Measurements from ENCODE around the gene WDR70.
"Not testable (repeated sequence)": the region's sequence is repeated elsewhere in the genome, so short reads cannot be mapped to it uniquely, and the experiment has no call there.

The WDR70 gene

GRCh38 chr5:37511646-37512045 lies 132.5 kb downstream of the WDR70 start:
- Histone ChIP-seq H3K79me2 (ENCODE audit: insufficient read depth, low read depth) (no peaks in the 10 kb centered on the region), H3K4me1 (ENCODE audit: low read depth, poor library complexity, severe bottlenecking) (no peaks in the 10 kb centered on the region), H2AFZ (ENCODE audit: low read depth) (no peak overlapping the region), H3K4me2 (no peak overlapping the region), H3K36me3 (ENCODE audit: insufficient read depth) (no peaks in the 10 kb centered on the region), H3K4me3 (IDR thresholded peaks at IDR 0.05; ENCODE audit: insufficient read depth, low read depth, low read length) (no peak overlapping the region), H3K27ac (no peak overlapping the region), H3K27me3 (ENCODE audit: insufficient read depth, low read depth) (no peaks in the 10 kb centered on the region), H4K20me1 (ENCODE audit: insufficient read depth) (no peaks in the 10 kb centered on the region), H3K9ac (no peak overlapping the region)
- TF ChIP-seq, protein P1, sequence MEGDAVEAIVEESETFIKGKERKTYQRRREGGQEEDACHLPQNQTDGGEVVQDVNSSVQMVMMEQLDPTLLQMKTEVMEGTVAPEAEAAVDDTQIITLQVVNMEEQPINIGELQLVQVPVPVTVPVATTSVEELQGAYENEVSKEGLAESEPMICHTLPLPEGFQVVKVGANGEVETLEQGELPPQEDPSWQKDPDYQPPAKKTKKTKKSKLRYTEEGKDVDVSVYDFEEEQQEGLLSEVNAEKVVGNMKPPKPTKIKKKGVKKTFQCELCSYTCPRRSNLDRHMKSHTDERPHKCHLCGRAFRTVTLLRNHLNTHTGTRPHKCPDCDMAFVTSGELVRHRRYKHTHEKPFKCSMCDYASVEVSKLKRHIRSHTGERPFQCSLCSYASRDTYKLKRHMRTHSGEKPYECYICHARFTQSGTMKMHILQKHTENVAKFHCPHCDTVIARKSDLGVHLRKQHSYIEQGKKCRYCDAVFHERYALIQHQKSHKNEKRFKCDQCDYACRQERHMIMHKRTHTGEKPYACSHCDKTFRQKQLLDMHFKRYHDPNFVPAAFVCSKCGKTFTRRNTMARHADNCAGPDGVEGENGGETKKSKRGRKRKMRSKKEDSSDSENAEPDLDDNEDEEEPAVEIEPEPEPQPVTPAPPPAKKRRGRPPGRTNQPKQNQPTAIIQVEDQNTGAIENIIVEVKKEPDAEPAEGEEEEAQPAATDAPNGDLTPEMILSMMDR (conservative IDR thresholded peaks at IDR 0.05; ENCODE audit: low read depth, low read length) = no peak

GRCh38 chr5:37514946-37515345 lies 135.8 kb downstream of the WDR70 start:
- H4K20me1 ChIP-seq (ENCODE audit: insufficient read depth) = no peaks in the 10 kb centered on the region
- no peak overlapping the region for H2AFZ ChIP-seq (ENCODE audit: low read depth)
- no peak overlapping the region for H3K27ac ChIP-seq
- no peak overlapping the region for H3K4me3 ChIP-seq (IDR thresholded peaks at IDR 0.05; ENCODE audit: insufficient read depth, low read depth, low read length)
- no peaks in the 10 kb centered on the region for H3K4me1 ChIP-seq (ENCODE audit: low read depth, poor library complexity, severe bottlenecking)
- H3K4me2 ChIP-seq = no peak overlapping the region
- no peak overlapping the region for H3K9ac ChIP-seq
- no peaks in the 10 kb centered on the region for H3K27me3 ChIP-seq (ENCODE audit: insufficient read depth, low read depth)
- no peaks in the 10 kb centered on the region; the same call in 1 of the 2 replicates for H3K36me3 ChIP-seq (ENCODE audit: insufficient read depth)
- no peaks in the 10 kb centered on the region for H3K79me2 ChIP-seq (ENCODE audit: insufficient read depth, low read depth)
- TF ChIP-seq, protein P1 (conservative IDR thresholded peaks at IDR 0.05; ENCODE audit: low read depth, low read length) = no peak

DNA sequence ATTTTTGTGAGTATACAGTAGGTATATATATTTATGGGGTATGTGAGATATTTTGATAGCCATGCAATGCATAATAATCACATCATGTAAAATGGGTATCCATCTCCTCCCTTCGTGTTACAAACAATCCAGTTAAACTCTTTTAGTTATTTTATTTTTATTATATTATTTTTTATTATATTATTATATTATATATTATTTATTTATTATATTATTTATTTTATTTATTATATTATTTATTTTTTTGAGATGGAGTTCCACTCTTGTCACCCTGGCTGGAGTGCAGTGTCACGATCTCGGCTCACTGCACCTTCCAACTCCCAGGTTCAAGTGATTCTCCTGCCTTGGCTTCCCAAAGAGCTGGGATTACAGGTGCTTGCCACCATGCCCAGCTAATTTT lies 138.6 kb downstream of the WDR70 start:
- no peak overlapping the region for H3K4me3 ChIP-seq (IDR thresholded peaks at IDR 0.05; ENCODE audit: insufficient read depth, low read depth, low read length)
- H3K9ac ChIP-seq = no peak overlapping the region
- no peaks in the 10 kb centered on the region for H4K20me1 ChIP-seq (ENCODE audit: insufficient read depth)
- H3K79me2 ChIP-seq (ENCODE audit: insufficient read depth, low read depth) = no peaks in the 10 kb centered on the region
- H3K4me1 ChIP-seq (ENCODE audit: low read depth, poor library complexity, severe bottlenecking) = no peaks in the 10 kb centered on the region
- H2AFZ ChIP-seq (ENCODE audit: low read depth) = no peak overlapping the region
- H3K4me2 ChIP-seq = no peak overlapping the region
- H3K27me3 ChIP-seq (ENCODE audit: insufficient read depth, low read depth) = no peaks in the 10 kb centered on the region
- no peak overlapping the region for H3K27ac ChIP-seq
- no peaks in the 10 kb centered on the region; the same call in 1 of the 2 replicates for H3K36me3 ChIP-seq (ENCODE audit: insufficient read depth)
- TF ChIP-seq, protein P1 (conservative IDR thresholded peaks at IDR 0.05; ENCODE audit: low read depth, low read length) = no peak

DNA sequence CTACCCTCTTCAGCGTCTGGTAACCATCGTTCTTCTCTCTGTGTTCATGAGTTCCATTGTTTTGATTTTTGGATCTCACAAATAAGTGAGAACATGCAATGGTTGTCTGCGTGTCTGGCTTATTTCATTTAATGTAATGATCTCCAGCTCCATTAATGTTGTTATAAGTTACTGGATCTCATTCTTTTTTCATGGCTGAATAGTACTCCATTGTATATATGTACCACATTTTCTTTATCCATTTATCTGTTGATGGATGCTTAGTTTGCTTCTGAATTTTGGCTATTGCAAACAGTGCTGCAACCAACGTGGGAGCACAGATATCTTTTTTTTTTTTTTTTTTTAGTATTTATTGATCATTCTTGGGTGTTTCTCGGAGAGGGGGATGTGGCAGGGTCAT lies 139.2 kb downstream of the WDR70 start:
- not testable (repeated sequence) for H3K27me3 ChIP-seq (ENCODE audit: insufficient read depth, low read depth); H2AFZ ChIP-seq (ENCODE audit: low read depth); H3K4me2 ChIP-seq; H3K4me3 ChIP-seq (IDR thresholded peaks at IDR 0.05; ENCODE audit: insufficient read depth, low read depth, low read length); H3K4me1 ChIP-seq (ENCODE audit: low read depth, poor library complexity, severe bottlenecking); H3K27ac ChIP-seq; H3K9ac ChIP-seq; H3K36me3 ChIP-seq (ENCODE audit: insufficient read depth); H3K79me2 ChIP-seq (ENCODE audit: insufficient read depth, low read depth); H4K20me1 ChIP-seq (ENCODE audit: insufficient read depth)

DNA sequence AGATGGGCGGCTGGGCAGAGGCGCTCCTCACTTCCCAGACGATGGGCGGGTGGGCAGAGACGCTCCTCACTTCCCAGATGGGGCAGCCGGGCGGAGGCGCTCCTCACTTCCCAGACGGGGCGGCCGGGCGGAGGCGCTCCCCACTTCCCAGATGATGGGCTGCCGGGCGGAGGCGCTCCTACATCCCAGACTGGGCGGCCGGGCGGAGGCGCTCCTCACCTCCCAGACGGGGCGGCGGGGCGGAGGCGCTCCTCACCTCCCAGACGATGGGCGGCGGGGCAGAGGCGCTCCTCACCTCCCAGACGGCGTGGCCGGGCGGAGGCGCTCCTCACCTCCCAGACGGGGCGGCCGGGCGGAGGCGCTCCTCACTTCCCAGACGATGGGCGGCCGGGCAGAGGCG lies 140.2 kb downstream of the WDR70 start:
- H3K4me2 ChIP-seq = no peak overlapping the region
- TF ChIP-seq, protein P1 (conservative IDR thresholded peaks at IDR 0.05; ENCODE audit: low read depth, low read length) = no peak
- H3K4me1 ChIP-seq (ENCODE audit: low read depth, poor library complexity, severe bottlenecking) = no peaks in the 10 kb centered on the region
- H3K27ac ChIP-seq = no peak overlapping the region
- no peaks in the 10 kb centered on the region for H3K27me3 ChIP-seq (ENCODE audit: insufficient read depth, low read depth)
- no peak overlapping the region for H3K9ac ChIP-seq
- no peaks in the 10 kb centered on the region for H4K20me1 ChIP-seq (ENCODE audit: insufficient read depth)
- no peaks in the 10 kb centered on the region; the same call in 1 of the 2 replicates for H3K36me3 ChIP-seq (ENCODE audit: insufficient read depth)
- no peak overlapping the region for H2AFZ ChIP-seq (ENCODE audit: low read depth)
- no peaks in the 10 kb centered on the region for H3K79me2 ChIP-seq (ENCODE audit: insufficient read depth, low read depth)
- no peak overlapping the region for H3K4me3 ChIP-seq (IDR thresholded peaks at IDR 0.05; ENCODE audit: insufficient read depth, low read depth, low read length)

Data from KMS-11 (cell line).